Peyer's patch (tissue), 4 donors: ENCODE data around the gene BSN.
"Not testable (repeated sequence)": the region's sequence is repeated elsewhere in the genome, so short reads cannot be mapped to it uniquely, and the experiment has no call there.

ENCODE experiments used
- POLR2A ChIP-seq, 2 donors: fragments of 450-650 bp; IDR thresholded peaks; one replicate each; pipeline ENCODE4 v1.5.1; 2017; ENCODE audit warnings: antibody characterized with exemption in 2 of 2, mild to moderate bottlenecking in 2 of 2, moderate library complexity in 2 of 2
- TF ChIP-seq, protein P1 (sequence below), 6 experiments: fragments of 450-650 bp in 4 of 6; fragments of 200-600 bp in 2 of 6; sonication (generic) in 1 of 6; IDR thresholded peaks; one replicate each; pipeline ENCODE4 v1.5.1; 2017 to 2019; ENCODE audit warnings: antibody characterized with exemption in 6 of 6, mild to moderate bottlenecking in 3 of 6, moderate library complexity in 1 of 6

DNA sequence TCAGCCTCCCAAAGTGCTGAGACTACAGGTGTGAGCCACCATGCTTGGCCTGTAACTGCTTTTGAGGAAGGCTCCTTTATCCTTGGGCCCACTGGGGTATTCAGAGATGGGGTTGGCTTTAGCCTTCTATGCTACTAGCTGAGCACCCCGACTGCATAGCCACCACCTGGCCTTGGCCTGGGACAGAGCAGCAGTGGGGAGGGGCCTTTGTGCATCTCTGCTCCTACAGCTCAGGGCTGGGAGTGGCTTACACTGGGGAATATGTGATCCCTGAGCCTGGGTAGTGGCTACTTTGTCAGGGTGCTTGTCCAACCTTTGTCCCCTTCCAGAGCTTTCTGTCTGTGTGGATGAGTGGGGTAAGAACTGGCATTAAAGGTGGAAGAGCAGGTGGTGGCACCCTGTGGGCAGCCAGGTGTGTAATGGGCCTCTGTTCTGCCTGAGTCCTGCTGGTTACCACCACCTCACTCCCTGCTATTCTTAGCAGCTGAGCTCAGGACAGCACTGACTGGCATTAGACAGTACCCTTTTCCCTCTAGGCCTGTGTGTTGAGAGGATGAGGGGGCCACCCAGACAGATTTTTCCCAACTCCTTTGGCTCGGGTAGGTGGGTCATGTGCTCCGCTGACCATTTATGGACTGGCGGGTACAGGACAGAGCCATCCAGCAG lies 141.2 kb downstream of the BSN start:
- TF ChIP-seq, protein P1, sequence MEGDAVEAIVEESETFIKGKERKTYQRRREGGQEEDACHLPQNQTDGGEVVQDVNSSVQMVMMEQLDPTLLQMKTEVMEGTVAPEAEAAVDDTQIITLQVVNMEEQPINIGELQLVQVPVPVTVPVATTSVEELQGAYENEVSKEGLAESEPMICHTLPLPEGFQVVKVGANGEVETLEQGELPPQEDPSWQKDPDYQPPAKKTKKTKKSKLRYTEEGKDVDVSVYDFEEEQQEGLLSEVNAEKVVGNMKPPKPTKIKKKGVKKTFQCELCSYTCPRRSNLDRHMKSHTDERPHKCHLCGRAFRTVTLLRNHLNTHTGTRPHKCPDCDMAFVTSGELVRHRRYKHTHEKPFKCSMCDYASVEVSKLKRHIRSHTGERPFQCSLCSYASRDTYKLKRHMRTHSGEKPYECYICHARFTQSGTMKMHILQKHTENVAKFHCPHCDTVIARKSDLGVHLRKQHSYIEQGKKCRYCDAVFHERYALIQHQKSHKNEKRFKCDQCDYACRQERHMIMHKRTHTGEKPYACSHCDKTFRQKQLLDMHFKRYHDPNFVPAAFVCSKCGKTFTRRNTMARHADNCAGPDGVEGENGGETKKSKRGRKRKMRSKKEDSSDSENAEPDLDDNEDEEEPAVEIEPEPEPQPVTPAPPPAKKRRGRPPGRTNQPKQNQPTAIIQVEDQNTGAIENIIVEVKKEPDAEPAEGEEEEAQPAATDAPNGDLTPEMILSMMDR (IDR thresholded peaks at IDR 0.05), result not testable (repeated sequence)
- TF ChIP-seq POLR2A (IDR thresholded peaks at IDR 0.05), result not testable (repeated sequence)
